Body of pancreas (tissue), 4 donors: Measurements from ENCODE around the gene EYS.

Experiments used
- CTCF ChIP-seq, 7 experiments: fragments of 450-650 bp in 4 of 7; fragments of 200-600 bp in 3 of 7; sonication (generic) in 3 of 7; IDR thresholded peaks; one replicate each; pipeline ENCODE4 v1.5.1; 2016 to 2019; ENCODE audit warnings: antibody characterized with exemption in 7 of 7
- POLR2A ChIP-seq, 3 donors: fragments of 450-650 bp; IDR thresholded peaks; one replicate each; pipeline ENCODE4 v1.6.1; 2016; ENCODE audit warnings: antibody characterized with exemption in 3 of 3, mild to moderate bottlenecking in 2 of 3

GRCh38 chr6:64289931-64290330, 1417.1 kb downstream of the EYS start:
- no peak for TF ChIP-seq CTCF (IDR thresholded peaks at IDR 0.05)
- TF ChIP-seq POLR2A (IDR thresholded peaks at IDR 0.05) = no peak
